T47D (cell line): ENCODE measurements around the gene AKNA.

Experiments
- DNase-seq, 2 experiments: peaks; one replicate each; pipeline versions ENCODE4 v3.0.0 to v3.0.0-alpha.2; 2011 to 2012; ENCODE audit warnings: low read depth in 1 of 2, low spot score in 1 of 2
- JUND ChIP-seq: IDR thresholded peaks from 2 replicates; pipeline ENCODE4 v1.6.1; 2012; ENCODE audit warnings: low read depth
- in situ Hi-C: cut with HindIII; loops from 2 replicates; pipeline ENCODE4 v1.10.0; 2016; ENCODE audit warnings: low sequenced_read_pairs, low pct_unique_long_range_greater_than_20kb

Gene AKNA

DNA sequence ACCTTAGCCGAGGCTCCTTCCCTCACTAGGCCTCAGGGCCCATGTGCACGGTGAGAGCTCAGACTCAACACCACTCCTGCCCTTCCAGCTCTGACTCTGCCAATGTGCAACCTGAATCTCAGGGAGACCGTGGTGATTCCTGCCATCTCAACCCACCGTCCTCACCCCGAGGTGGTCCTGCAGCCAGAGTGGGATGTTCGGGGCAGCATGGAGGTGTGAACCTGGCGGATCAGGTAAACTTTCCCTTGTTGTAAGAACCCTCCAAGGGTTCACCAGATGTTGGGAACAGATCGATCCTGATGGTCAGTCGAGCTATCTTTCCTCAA is 538 bp upstream of the AKNA start:
- TF ChIP-seq JUND: no peak
- DNase-seq: no peak
- in situ Hi-C loops: no loop called here

DNA sequence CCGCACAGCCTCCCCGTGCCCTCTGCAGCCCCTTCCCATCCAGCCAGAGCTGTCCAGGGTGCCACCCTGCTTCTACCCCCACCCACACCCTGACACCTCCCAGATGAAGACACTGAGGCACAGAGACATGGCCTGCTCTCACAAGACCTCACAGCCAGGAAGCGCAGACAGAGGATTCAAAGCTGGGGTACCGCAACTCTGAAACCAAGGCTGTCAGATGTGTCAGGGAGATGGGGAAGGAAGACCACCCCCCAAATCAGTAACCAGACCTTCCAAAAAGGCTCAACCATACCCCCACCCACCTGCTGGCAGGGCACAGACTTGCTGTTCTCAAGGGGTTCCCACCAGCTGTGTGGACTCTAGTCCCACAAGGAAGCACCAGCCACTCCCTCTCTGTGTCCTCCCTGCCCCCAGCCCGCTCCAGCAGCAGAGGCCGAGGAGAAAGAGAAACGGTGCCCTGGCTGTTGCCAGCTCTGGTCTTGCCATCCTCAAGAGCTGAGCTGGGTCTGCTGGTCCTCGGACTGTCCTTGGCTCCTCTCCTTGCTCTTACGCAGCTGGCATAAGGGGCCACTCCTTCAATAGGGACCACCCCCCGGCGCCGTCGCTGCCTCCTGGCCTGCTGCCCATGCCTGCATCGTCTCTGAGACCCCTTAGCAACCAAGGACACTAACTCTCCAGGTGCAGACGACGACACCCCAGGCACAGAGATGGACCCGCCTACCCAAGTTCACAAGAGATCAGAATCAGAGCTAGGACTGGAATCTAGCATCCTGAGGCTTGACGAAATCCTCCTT is 699 bp downstream of the AKNA start:
- TF ChIP-seq JUND: no peak
- no peak for DNase-seq
- in situ Hi-C loops: no loop called here

DNA sequence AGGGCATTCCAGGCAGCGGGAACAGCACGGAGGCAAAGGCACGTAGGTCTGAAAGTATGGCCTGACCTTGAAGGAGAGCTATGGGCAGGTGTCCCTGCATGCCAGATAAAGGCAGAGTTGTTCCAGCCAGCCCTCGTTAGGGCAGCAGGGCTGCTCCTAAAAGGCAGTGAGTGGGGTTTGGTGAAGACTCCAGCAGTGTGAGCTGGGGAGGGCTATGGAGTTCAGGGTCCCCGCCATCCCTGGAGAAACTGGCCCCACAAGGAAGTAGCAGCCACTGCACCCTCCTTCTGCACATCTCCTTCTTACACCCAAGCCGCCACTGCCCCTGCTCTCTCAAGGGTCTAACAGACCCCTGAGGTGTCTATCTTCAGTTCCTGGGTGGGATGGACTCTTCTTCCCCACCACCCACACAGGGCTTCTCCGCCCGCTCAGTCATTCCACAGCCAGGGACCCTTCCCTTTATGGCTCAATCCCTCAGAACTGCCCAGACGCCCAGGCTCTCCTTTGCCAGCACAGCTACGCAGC is 1.4 kb downstream of the AKNA start:
- TF ChIP-seq JUND: no peak

DNA sequence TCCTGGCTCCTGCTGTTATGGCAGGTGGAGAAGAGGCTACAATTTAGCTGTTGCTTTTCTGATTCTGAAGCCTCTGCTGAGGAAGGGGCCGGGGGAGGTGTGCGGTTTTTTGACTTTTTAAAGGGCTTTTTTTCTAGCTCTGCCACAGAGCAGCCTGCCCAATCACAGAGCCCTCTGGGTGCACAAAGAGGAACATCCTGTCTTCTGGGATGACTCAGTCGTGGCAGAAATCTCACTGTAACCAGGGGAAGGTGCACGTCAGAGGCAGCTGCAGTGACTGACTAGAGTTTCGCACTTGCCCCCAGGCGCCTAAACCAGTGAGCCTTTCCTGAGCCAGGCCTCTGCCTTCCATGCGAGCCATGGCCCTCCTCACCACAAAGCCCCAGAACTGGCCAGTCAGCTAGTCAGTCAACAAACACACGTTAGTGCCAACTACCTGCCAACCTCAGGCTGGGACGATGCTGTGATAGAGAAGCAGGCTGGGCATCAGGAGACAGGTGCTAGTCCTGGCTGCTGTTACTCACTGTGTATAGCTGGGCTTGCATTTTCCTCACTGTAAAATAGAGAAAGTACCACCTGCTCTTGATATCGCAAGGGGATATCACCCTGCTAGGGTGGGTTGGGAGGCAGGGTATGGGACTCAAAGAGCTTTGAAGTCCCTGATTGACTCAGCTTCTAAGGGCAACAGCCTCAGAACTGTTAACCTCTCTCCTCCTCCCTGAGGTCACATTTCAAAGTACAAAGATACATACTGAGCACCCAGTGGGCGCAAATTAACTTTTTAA is 2.2 kb downstream of the AKNA start:
- in situ Hi-C loops: no loop called here
- DNase-seq: peak in 1 of 2 experiments; percentile 84
- TF ChIP-seq JUND: no peak

More for the DNA sequence above, 1.4 kb downstream of the AKNA start:
- DNase-seq: no peak
- in situ Hi-C loops: no loop called here

DNA sequence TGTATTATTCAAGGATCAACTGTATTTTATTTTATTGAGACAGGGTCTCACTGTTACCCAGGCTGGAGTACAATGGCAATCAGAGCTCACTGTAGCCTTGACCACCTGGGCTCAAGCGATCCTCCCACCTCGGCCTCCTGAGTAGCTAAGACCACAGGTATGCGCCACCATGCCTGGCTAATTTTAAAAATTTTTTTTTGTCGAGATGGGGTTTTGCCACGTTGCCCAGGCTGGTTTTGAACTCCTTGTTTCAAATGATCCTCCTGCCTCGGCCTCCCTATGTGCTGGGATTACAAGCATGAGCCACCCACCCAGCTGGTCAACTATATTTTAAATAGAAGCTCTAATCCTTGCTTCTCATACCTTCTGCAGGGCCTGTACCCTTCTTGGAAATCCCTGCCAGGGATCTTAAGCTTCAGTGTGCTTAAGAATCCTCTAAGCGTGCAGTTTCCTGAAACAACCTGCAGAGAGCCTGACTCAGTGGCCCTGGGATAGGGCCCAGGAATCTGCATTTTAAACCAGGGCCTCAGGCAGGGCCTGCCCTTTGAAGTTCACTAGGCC is 2.9 kb downstream of the AKNA start:
- TF ChIP-seq JUND: no peak
- DNase-seq: no peak
- in situ Hi-C loops: no loop called here

DNA sequence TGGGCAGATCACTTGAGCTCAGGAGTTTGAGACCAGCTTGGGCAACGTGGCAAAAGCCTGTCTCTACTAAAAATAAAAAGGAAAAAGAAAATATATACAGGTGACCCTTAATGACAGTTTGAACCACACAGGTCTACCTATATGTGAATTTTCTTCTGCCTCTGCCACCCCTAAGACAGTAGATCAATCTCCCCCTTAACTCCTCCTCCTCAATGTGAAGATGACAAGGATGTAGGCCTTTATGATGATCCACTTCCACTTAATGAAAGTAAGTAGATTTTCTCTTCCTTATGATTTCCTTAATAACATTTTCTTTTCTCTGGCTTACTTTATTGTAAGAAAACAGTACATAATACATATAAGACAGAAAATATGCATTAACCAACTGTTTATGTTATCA is 3.4 kb downstream of the AKNA start:
- in situ Hi-C loops: no loop called here
- no peak for TF ChIP-seq JUND
- no peak for DNase-seq

DNA sequence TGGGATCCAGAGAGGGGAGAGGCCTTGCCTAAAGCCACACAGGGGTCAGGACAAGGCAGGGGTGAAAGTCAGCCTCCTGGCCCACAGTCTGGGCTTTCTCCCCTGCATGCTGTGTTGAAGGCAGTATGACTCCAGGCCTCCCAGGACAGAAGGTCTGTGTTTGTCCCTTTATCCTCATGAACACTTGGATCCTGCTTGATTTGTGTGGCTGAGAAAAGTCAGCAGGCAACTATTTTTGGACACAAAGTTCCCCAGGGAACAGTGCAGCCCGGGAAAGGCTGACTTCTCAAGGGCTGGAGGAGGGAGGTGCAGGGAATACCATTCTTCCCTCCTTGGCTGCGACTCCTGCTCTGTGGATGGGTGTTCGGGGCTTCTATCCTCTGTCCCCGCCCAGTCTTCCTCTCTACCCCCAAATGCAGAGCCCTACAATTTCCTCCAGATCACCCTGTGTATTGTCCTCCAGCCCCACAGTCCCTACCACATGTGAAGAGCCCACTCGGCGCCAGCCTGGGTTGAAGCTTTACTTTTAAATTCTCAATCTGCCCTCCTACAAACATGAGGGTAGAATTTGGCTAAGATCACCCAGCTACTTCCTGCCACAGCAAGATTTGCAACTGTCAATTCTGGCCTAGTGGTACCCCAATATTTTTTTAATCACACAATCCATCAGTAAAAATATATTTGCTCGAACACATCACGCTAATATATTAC is 4.1 kb downstream of the AKNA start:
- DNase-seq: no peak
- in situ Hi-C loops: no loop called here
- no peak for TF ChIP-seq JUND

DNA sequence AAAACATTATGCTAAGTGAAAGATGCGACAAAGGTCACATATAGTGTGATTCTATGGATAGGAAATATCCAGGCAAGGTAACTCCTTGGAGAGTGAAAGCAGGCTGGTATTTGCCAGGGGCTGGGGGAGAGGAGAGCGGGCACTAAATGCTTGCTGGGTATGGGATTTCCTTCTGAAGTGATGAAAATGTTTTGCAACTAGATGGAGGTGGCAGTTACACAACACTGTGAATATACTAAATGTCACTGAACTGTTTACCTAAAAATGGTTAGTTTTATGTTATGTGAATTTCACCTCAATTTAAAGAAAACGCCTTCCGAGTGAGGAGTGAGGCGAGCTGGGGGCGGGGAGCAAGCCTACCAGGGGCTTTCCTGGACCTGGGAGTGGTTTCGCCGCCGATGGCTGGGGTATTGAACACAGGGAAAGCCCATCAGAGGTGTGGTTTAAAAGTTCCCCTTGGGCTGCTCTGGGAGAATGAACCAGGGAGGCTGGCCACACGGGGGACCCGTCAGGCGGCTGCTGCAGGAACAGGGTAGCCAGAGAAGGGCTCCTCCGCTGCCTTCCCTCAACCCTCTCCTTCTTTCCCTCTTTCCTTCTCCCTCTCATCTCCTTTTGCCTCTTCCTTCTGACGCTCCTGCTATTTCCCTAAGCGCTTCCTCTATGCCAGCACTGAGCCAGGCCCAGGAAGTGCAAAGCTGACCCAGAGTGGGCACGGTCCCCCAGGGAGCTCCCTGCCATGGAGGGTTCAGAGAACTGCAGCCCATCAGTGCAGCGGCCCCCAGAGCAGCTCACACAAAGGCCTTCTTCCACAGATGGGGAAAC is 4.9 kb downstream of the AKNA start:
- no peak for TF ChIP-seq JUND
- DNase-seq: no peak
- in situ Hi-C loops: no loop called here

DNA sequence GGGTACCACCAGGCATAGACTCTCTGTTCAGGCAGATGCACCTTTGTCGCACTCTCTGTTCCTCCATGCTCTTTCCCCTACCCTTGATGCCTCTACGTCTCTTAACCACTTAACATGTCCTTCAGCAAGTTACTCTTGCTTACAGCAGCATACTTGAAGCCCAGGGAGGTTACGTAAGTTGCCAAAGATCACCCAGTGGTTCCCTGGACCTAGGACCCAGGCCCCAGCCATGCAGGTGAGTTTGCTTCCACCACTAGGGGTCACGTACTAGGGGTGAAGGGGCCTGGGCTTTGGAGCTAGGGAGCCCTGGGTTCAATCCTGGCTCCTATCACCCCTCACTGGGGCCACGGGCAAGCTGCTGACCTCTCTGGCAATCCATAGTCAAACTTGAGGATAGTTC is 8.9 kb downstream of the AKNA start:
- no peak for TF ChIP-seq JUND
- in situ Hi-C loops: no loop called here
- DNase-seq: no peak

DNA sequence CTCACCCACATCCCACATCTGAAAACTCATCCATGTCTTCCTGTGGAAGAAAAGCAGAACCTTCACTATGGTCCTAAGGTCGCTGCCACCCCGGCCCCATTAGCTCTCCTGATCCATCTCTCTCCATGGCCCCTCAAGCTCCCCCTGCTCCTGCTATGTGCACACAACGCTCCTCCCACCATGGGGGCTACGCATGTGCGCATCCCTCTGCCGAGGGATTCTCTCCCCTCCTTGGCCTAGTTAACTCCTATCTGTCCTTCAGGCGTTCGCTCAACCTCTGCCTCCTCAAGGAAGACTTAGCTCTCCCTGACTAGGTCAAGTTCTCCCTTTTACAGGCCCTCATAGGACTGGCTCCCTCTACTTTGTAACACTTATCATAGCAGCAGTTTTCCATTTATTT is 9.8 kb downstream of the AKNA start:
- no peak for TF ChIP-seq JUND
- no peak for DNase-seq
- in situ Hi-C loops: no loop called here

DNA sequence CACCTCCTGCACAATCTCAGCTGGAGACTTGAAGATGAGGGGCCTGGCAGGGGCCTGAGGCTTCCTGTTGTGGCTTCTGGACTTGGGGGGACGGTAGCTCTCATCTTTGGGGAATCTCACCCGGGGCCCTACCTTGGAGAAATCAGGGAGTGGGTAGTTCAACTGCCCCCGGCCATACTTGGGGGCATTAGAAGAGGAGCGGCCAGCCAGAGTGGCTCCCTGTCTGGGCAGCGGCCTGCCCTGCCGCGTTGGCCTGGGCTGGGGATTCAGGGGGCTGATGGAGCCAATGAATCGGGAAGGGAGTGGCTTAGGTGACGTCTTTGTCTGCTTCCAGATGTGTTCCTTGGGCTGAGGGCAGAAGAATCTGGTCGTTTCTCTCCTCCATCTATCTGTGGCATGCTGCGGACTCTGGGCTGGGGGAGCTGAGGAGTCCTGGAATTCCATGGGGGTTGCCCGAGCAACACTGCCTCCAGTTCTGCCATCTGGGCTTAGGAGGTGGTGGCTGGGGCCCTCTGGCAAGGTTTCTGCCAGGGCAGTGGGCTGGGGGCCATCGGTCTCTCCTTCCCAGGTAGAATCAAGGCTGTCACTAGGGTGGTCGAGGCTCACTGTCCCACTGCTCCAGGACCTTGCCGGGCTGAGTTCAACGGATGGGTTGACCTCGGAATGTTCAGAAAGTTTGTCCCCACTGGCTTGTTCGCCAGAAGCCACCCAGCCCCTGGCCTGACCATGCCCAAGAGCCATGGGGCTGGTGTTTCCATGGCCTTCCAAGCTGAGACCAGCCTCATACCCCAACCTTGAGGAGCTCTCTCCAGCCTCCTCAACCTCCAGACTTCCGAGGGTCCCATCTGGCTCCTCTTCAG is 11.0 kb downstream of the AKNA start:
- in situ Hi-C loops: no loop called here
- TF ChIP-seq JUND: no peak
- no peak for DNase-seq
